IMR-90 (cell line): ENCODE measurements around the gene RSU1. TPM values are rescaled to one million over a fixed set of nuclear protein-coding genes. Genes with fewer than 3 reads are reported as not detected.

Experiments used
- ATAC-seq: fragments of 200-7000 bp; cut with Tn5 transposase; 2 replicates; pipeline ENCODE4 v1.9.1; 2020; ENCODE audit warnings: low read depth, mild to moderate bottlenecking, moderate library complexity
- BruUV-seq: library from RNA; stranded (reverse); fragments of 400-500 nt; replicated peaks from 2 replicates; lab custom pipeline; 2021; lab: Mats Ljungman, UMichigan
- CTCF ChIA-PET: fragments of 300-600 bp; formaldehyde crosslinking; extraction: SDS; loops from one replicate; lab custom pipeline; 2021; ENCODE audit warnings: antibody characterized with exemption; lab: Yijun Ruan, JAX
- POLR2A ChIA-PET: fragments of 300-600 bp; sonication (Branson Sonifier 250); formaldehyde crosslinking; loops from one replicate; lab custom pipeline; 2022; ENCODE audit warnings: antibody characterized with exemption; ENCODE audit not compliant: unreplicated experiment; lab: Charles Lee
- DNase-seq: peaks from one replicate; pipeline ENCODE4 v3.0.0; 2013
- H2AFZ ChIP-seq: replicated peaks from 2 replicates; pipeline ENCODE3; 2013; ENCODE audit warnings: low read length, mild to moderate bottlenecking; ENCODE audit not compliant: poor library complexity
- H2AK5ac ChIP-seq: 2 replicates; pipeline ENCODE4 v1.6.1; 2013; ENCODE audit warnings: low read depth, low read length, inconsistent platforms
- H2AK9ac ChIP-seq: replicated peaks from 2 replicates; pipeline ENCODE3; 2013; ENCODE audit warnings: mild to moderate bottlenecking, low read depth, low read length, moderate library complexity; ENCODE audit not compliant: poor library complexity
- H2BK120ac ChIP-seq: 2 replicates; pipeline ENCODE4 v1.6.1; 2013; ENCODE audit warnings: low read depth, low read length, inconsistent platforms
- H2BK15ac ChIP-seq: 3 replicates; pipeline ENCODE4 v1.6.1; 2013; ENCODE audit warnings: low read depth, low read length, inconsistent platforms
- H2BK20ac ChIP-seq: 2 replicates; pipeline ENCODE4 v1.6.1; 2013; ENCODE audit warnings: low read depth, mild to moderate bottlenecking, inconsistent platforms, low read length, moderate library complexity
- H2BK5ac ChIP-seq: 2 replicates; pipeline ENCODE4 v1.6.1; 2013; ENCODE audit warnings: mild to moderate bottlenecking, low read depth, low read length, inconsistent platforms; ENCODE audit not compliant: poor library complexity, severe bottlenecking
- H3K14ac ChIP-seq: replicated peaks from 2 replicates; pipeline ENCODE4 v1.6.1; 2013; ENCODE audit warnings: low read depth, low read length, inconsistent platforms
- H3K18ac ChIP-seq: 2 replicates; pipeline ENCODE4 v1.6.1; 2013; ENCODE audit warnings: low read depth, low read length, control low read depth
- H3K23ac ChIP-seq: 2 replicates; pipeline ENCODE4 v1.6.1; 2013; ENCODE audit warnings: low read depth, low read length, inconsistent platforms
- H3K27ac ChIP-seq: 2 replicates; pipeline ENCODE4 v1.5.1; 2013; ENCODE audit warnings: mild to moderate bottlenecking, control low read depth, low read length; ENCODE audit not compliant: insufficient read depth
- H3K27me3 ChIP-seq: 2 replicates; pipeline ENCODE4 v1.6.1; 2013; ENCODE audit warnings: low read length; ENCODE audit not compliant: control insufficient read depth, insufficient read depth
- H3K36me3 ChIP-seq: 2 replicates; pipeline ENCODE4 v1.6.1; 2013; ENCODE audit warnings: low read length, mixed read lengths; ENCODE audit not compliant: control insufficient read depth, insufficient read depth
- H3K4ac ChIP-seq: 2 replicates; pipeline ENCODE4 v1.6.1; 2013; ENCODE audit warnings: low read depth, low read length, inconsistent platforms
- H3K4me1 ChIP-seq: 2 replicates; pipeline ENCODE4 v1.6.1; 2013; ENCODE audit warnings: low read length, mixed read lengths; ENCODE audit not compliant: control insufficient read depth, insufficient read depth
- H3K4me2 ChIP-seq: 2 replicates; pipeline ENCODE4 v1.6.1; 2013; ENCODE audit warnings: low read depth, mild to moderate bottlenecking, control low read depth, low read length, moderate library complexity
- H3K4me3 ChIP-seq: 2 replicates; pipeline ENCODE4 v1.5.1; 2013; ENCODE audit warnings: low read depth, mild to moderate bottlenecking, control low read depth, low read length, moderate library complexity; ENCODE audit not compliant: insufficient read depth
- H3K56ac ChIP-seq: 2 replicates; pipeline ENCODE4 v1.6.1; 2013; ENCODE audit warnings: low read length, inconsistent platforms; ENCODE audit not compliant: insufficient read depth; ENCODE audit errors: extremely low read depth
- H3K79me1 ChIP-seq, 2 experiments: 2 replicates each; pipeline ENCODE4 v1.6.1; 2013; ENCODE audit warnings: low read length in 2 of 2, inconsistent platforms in 1 of 2, low read depth in 1 of 2
- H3K9ac ChIP-seq: 2 replicates; pipeline ENCODE4 v1.6.1; 2013; ENCODE audit warnings: low read depth, low read length, control low read depth
- H3K9me1 ChIP-seq: 2 replicates; pipeline ENCODE4 v1.6.1; 2013; ENCODE audit warnings: low read length, inconsistent platforms; ENCODE audit not compliant: insufficient read depth
- H3K9me3 ChIP-seq: 2 replicates; pipeline ENCODE4 v1.6.1; 2013; ENCODE audit warnings: low read length; ENCODE audit not compliant: control insufficient read depth, insufficient read depth
- H4K20me1 ChIP-seq: 2 replicates; pipeline ENCODE4 v1.6.1; 2013; ENCODE audit warnings: low read length, inconsistent platforms; ENCODE audit not compliant: insufficient read depth
- H4K5ac ChIP-seq: 2 replicates; pipeline ENCODE4 v1.6.1; 2013; ENCODE audit warnings: mild to moderate bottlenecking, low read depth, low read length, control low read depth
- H4K8ac ChIP-seq, 2 experiments: 2 replicates each; pipeline ENCODE4 v1.6.1; 2013; ENCODE audit warnings: low read depth in 2 of 2, low read length in 2 of 2, control low read depth in 1 of 2, inconsistent platforms in 1 of 2
- H4K91ac ChIP-seq: 2 replicates; pipeline ENCODE4 v1.6.1; 2013; ENCODE audit warnings: low read depth, low read length, inconsistent platforms; ENCODE audit not compliant: insufficient read depth
- CEBPB ChIP-seq: IDR thresholded peaks from 2 replicates; pipeline ENCODE4 v1.6.1; 2012; ENCODE audit warnings: low read depth, low read length, improper control_type of control experiment
- SMC3 ChIP-seq: fragments of 150-350 bp; IDR thresholded peaks from 2 replicates; pipeline ENCODE4 v1.6.1; 2016; ENCODE audit warnings: low read depth, mild to moderate bottlenecking, antibody characterized with exemption, low read length, moderate library complexity
- WGBS, 2 experiments: methylation state at CpG; one replicate each; pipeline versions ENCODE4 v1.1.5 to v1.1.7; 2013; ENCODE audit warnings: missing lambda C conversion rate in 2 of 2; ENCODE audit not compliant: insufficient read length in 1 of 2; ENCODE audit errors: extremely low coverage in 2 of 2; 5-methylcytosine and 5-hydroxymethylcytosine counted together
- dilution Hi-C: fragments of 300-500 bp; cut with HindIII; formaldehyde crosslinking; loops from one replicate; pipeline ENCODE4 v1.14.3; 2018; ENCODE audit warnings: low sequenced_read_pairs; ENCODE audit not compliant: unreplicated experiment
- in situ Hi-C: fragments of 300-500 bp; cut with MboI; formaldehyde crosslinking; loops from 3 replicates; pipeline ENCODE4 v1.14.3; 2019; ENCODE audit warnings: low sequenced_read_pairs, inconsistent platforms, mixed read lengths
- intact Hi-C: fragments of 100-400 bp; cut with micrococcal nuclease; formaldehyde crosslinking; loops from 2 replicates; pipeline ENCODE4 v1.10.0; 2022
- polyA plus RNA-seq, 3 experiments: library from polyadenylated mRNA; depleted of rRNA; stranded (reverse); fragments of >200 nt; gene quantifications; 2 replicates each; pipeline ENCODE4 v1.2.3, GENCODE V29; 2012; ENCODE audit warnings: low replicate concordance in 1 of 3
- total RNA-seq: library from RNA; depleted of rRNA; stranded (reverse); fragments of >200 nt; gene quantifications from 2 replicates; pipeline ENCODE4 v1.2.3, GENCODE V29; 2012

The RSU1 gene
- total and polyA plus RNA-seq, 2 of the 4 experiments (the other 2 are of a cell fraction): 134 to 148 TPM

- Histone ChIP-seq H4K91ac (no peak overlapping the region), H3K56ac (no peak overlapping the region), H3K27me3 (no peaks in the 10 kb centered on the region), H2BK5ac (no peak overlapping the region), H3K23ac (no peak overlapping the region), H2AK9ac (no peak overlapping the region), H2BK15ac (no peak overlapping the region), H3K27ac (no peak overlapping the region), H3K4me1 (no peaks in the 10 kb centered on the region), H4K5ac (no peak overlapping the region), H3K4ac (no peak overlapping the region), H3K9me3 (no peaks in the 10 kb centered on the region), H3K14ac (no peak overlapping the region), H2BK20ac (no peak overlapping the region), H3K79me1 (peaks cover 6 to 12% of the 10 kb centered on the region in 2 experiments), H3K18ac (no peak overlapping the region), H3K9ac (no peak overlapping the region), H3K4me2 (no peak overlapping the region), H3K9me1 (no peaks in the 10 kb centered on the region), H2BK120ac (no peak overlapping the region), H2AK5ac (no peak overlapping the region), H3K36me3 (no peaks in the 10 kb centered on the region), H2AFZ (no peak overlapping the region), H4K8ac (no peak overlapping the region), H3K4me3 (no peak overlapping the region), H4K20me1 (peaks cover 13% of the 10 kb centered on the region; the same call in 1 of the 2 replicates)
- peak; percentile 67 for TF ChIP-seq CEBPB
- no peak for TF ChIP-seq SMC3
- in situ Hi-C loops (no loop called here), dilution Hi-C loops (no loop called here), intact Hi-C loops (loop anchor here (5.0 kb wide), 1 partner anchor 60 kb away; no protein-coding TSS in a partner anchor)
- DNase-seq (peak; percentile 46), ATAC-seq (peak; percentile 71)
- POLR2A ChIA-PET: no interaction called here
- CTCF ChIA-PET: interaction anchor here (0.5 to 0.6 kb wide), 2 partner anchors 21 to 67 kb away, joined by 3 to 6 read pairs; no protein-coding TSS in a partner anchor
- BruUV-seq: no TSS peak
- 79% methylated on average over 2 of the region's 7 CpGs; no CpG with 5 or more reads in 1 of the 2 experiments for WGBS, 2 experiments
Observed at GRCh38 chr10:16612115-16612980, 204.9 kb downstream of the RSU1 start.
